ENCODE measurements around the gene PITHD1.

GRCh38 chr1:23792151-23792945, 14.1 kb downstream of the PITHD1 start:
- no peak for TF ChIP-seq CTCF (conservative IDR thresholded peaks at IDR 0.05 in 1 of 2, IDR thresholded peaks at IDR 0.05 in 1 of 2; ENCODE audit: extremely low read depth in 1 of 2, insufficient read depth in 1 of 2, low read depth in 1 of 2, low read length in 2 of 2)
- TF ChIP-seq EZH2 (IDR thresholded peaks at IDR 0.05; ENCODE audit: borderline replicate concordance, low read length): no peak

All from mammary epithelial cell (primary cell).